ACHN (cell line): Measurements from ENCODE around the gene ACVR1C.
"Not testable (repeated sequence)": the region's sequence is repeated elsewhere in the genome, so short reads cannot be mapped to it uniquely, and the experiment has no call there.

ENCODE experiments used
- DNase-seq: peaks from one replicate; pipeline ENCODE4 v3.0.0-alpha.2; 2015
- in situ Hi-C: cut with HindIII; loops from 2 replicates; pipeline ENCODE4 v1.10.0; 2017; ENCODE audit warnings: low sequenced_read_pairs, low pct_ligation_motif_present, low pct_unique_long_range_greater_than_20kb

The ACVR1C gene

GRCh38 chr2:157592948-157593347 lies 35.7 kb downstream of the ACVR1C start:
- in situ Hi-C loops = no loop called here
- peak; percentile 16 for DNase-seq

GRCh38 chr2:157592374-157592773 lies 36.3 kb downstream of the ACVR1C start:
- in situ Hi-C loops = no loop called here
- DNase-seq = no peak

GRCh38 chr2:157587576-157587975 lies 41.1 kb downstream of the ACVR1C start:
- in situ Hi-C loops = no loop called here
- DNase-seq = no peak

- no peak for DNase-seq
- in situ Hi-C loops = no loop called here
These were observed 54.5 kb downstream of the ACVR1C start for GRCh38 chr2:157574165-157574564.

GRCh38 chr2:157572725-157573124 lies 55.9 kb downstream of the ACVR1C start:
- peak; percentile 24 for DNase-seq

GRCh38 chr2:157566623-157567022 lies 62.0 kb downstream of the ACVR1C start:
- DNase-seq, in situ Hi-C loops: not testable (repeated sequence)

More at GRCh38 chr2:157572725-157573124, 55.9 kb downstream of the ACVR1C start:
- in situ Hi-C loops = no loop called here

GRCh38 chr2:157566113-157566512 lies 62.6 kb downstream of the ACVR1C start:
- DNase-seq, in situ Hi-C loops: not testable (repeated sequence)

GRCh38 chr2:157565550-157565949 lies 63.1 kb downstream of the ACVR1C start:
- DNase-seq = no peak
- in situ Hi-C loops = no loop called here

GRCh38 chr2:157559890-157560289 lies 68.8 kb downstream of the ACVR1C start:
- DNase-seq = no peak
- in situ Hi-C loops = no loop called here

GRCh38 chr2:157559461-157559860 lies 69.2 kb downstream of the ACVR1C start:
- in situ Hi-C loops = no loop called here
- no peak for DNase-seq

- in situ Hi-C loops = no loop called here
- DNase-seq = no peak
These were observed 69.6 kb downstream of the ACVR1C start for GRCh38 chr2:157559061-157559460.

GRCh38 chr2:157557770-157558169 lies 70.9 kb downstream of the ACVR1C start:
- no peak for DNase-seq
- in situ Hi-C loops = no loop called here

- DNase-seq = no peak
- in situ Hi-C loops = no loop called here
These were observed 88.6 kb downstream of the ACVR1C start for GRCh38 chr2:157540102-157540501.

- DNase-seq = no peak
- in situ Hi-C loops = no loop called here
These were observed 90.6 kb downstream of the ACVR1C start for GRCh38 chr2:157538064-157538463.

GRCh38 chr2:157536815-157537214 lies 91.8 kb downstream of the ACVR1C start:
- DNase-seq = no peak
- in situ Hi-C loops = no loop called here

GRCh38 chr2:157528963-157529751 lies 99.5 kb downstream of the ACVR1C start:
- no peak for DNase-seq
- in situ Hi-C loops = no loop called here

- DNase-seq = no peak
- in situ Hi-C loops = no loop called here
These were observed 102.6 kb downstream of the ACVR1C start for GRCh38 chr2:157526070-157526469.

- in situ Hi-C loops = no loop called here
- DNase-seq = no peak
These were observed 105.1 kb downstream of the ACVR1C start for GRCh38 chr2:157523270-157524247.

- DNase-seq, in situ Hi-C loops: not testable (repeated sequence)
These were observed 113.7 kb downstream of the ACVR1C start for GRCh38 chr2:157514966-157515365.
